GM12878 (cell line): ENCODE measurements around the gene DHRS12. TPM values are rescaled to one million over a fixed set of nuclear protein-coding genes. Genes with fewer than 3 reads are reported as not detected.

ENCODE experiments used
- ATAC-seq: fragments of 200-7000 bp; cut with Tn5 transposase; 3 replicates; pipeline ENCODE4 v1.9.1; 2020; ENCODE audit warnings: mild to moderate bottlenecking, moderate library complexity
- BruUV-seq: library from RNA; stranded (reverse); fragments of 400-500 nt; replicated peaks from 2 replicates; lab custom pipeline; 2021; lab: Mats Ljungman, UMichigan
- CTCF ChIA-PET: fragments of 300-600 bp; sonication (Branson Sonifier 250); formaldehyde crosslinking; extraction: SDS; loops from one replicate; lab custom pipeline; 2021; ENCODE audit warnings: inconsistent platforms; lab: Yijun Ruan, JAX
- POLR2A ChIA-PET: fragments of 350-600 bp; formaldehyde crosslinking; extraction: SDS; loops from one replicate; lab custom pipeline; 2021; ENCODE audit warnings: inconsistent platforms; lab: Charles Lee
- RAD21 ChIA-PET: fragments of 300-600 bp; sonication (Branson Sonifier 250); formaldehyde crosslinking; loops from one replicate; lab custom pipeline; 2023; ENCODE audit warnings: antibody characterized with exemption; ENCODE audit not compliant: unreplicated experiment; lab: Charles Lee
- SMC1A ChIA-PET: fragments of 300-600 bp; sonication (Branson Sonifier 250); formaldehyde crosslinking; loops from one replicate; lab custom pipeline; 2023; ENCODE audit not compliant: unreplicated experiment, uncharacterized antibody; lab: Charles Lee
- DNase-seq: peaks from one replicate; pipeline ENCODE4 v3.0.0-alpha.2; 2011; ENCODE audit warnings: low read depth, low spot score
- FAIRE-seq: peaks from 3 replicates; lab custom pipeline; 2011; peaks lifted over from hg19 to GRCh38; lab: Jason Lieb, UNC
- H2AFZ ChIP-seq: 2 replicates; pipeline ENCODE4 v1.6.0; 2011; ENCODE audit warnings: low read depth, low read length, control low read depth; ENCODE audit not compliant: control insufficient read depth
- H3K27ac ChIP-seq: 2 replicates; pipeline ENCODE4 v1.5.1; 2011; ENCODE audit warnings: control low read depth; ENCODE audit not compliant: control insufficient read depth, insufficient read depth
- H3K27me3 ChIP-seq, 2 experiments: replicated peaks in 1 of 2; 2 replicates each; pipeline versions ENCODE4 v1.6.0 to v1.6.1; 2011; ENCODE audit warnings: low read length in 1 of 2; ENCODE audit not compliant: control insufficient read depth in 2 of 2, insufficient read depth in 2 of 2
- H3K36me3 ChIP-seq, 2 experiments: 2 replicates each; pipeline ENCODE4 v1.5.1; 2011; ENCODE audit warnings: low read length in 1 of 2; ENCODE audit not compliant: control insufficient read depth in 2 of 2, insufficient read depth in 2 of 2
- H3K4me1 ChIP-seq: 2 replicates; pipeline ENCODE4 v1.6.1; 2011; ENCODE audit warnings: mild to moderate bottlenecking, low read length, moderate library complexity, mixed read lengths; ENCODE audit not compliant: control insufficient read depth, insufficient read depth
- H3K4me2 ChIP-seq: 2 replicates; pipeline ENCODE4 v1.6.0; 2011; ENCODE audit warnings: control low read depth; ENCODE audit not compliant: control insufficient read depth, insufficient read depth
- H3K4me3 ChIP-seq: fragments of 200-600 bp; sonication (generic); 2 replicates; pipeline ENCODE4 v1.5.1; 2016
- H3K79me2 ChIP-seq: 2 replicates; pipeline ENCODE4 v1.6.0; 2011; ENCODE audit warnings: low read length; ENCODE audit not compliant: control insufficient read depth, insufficient read depth
- H3K9ac ChIP-seq: 2 replicates; pipeline ENCODE4 v1.8.0; 2011; ENCODE audit warnings: low read length, control low read depth, mixed read lengths; ENCODE audit not compliant: control insufficient read depth, insufficient read depth
- H3K9me3 ChIP-seq: replicated peaks from 3 replicates; pipeline ENCODE4 v1.5.1; 2011; ENCODE audit warnings: mild to moderate bottlenecking, low read length; ENCODE audit not compliant: control insufficient read depth, insufficient read depth
- H4K20me1 ChIP-seq: 2 replicates; pipeline ENCODE4 v1.6.0; 2011; ENCODE audit not compliant: control insufficient read depth, insufficient read depth
- ZBED1 ChIP-seq: IDR thresholded peaks from 2 replicates; pipeline ENCODE4 v1.6.1; 2016; ENCODE audit warnings: borderline replicate concordance
- ZNF24 ChIP-seq: fragments of 450-650 bp; IDR thresholded peaks from 2 replicates; pipeline ENCODE4 v1.6.1; 2017; ENCODE audit warnings: antibody characterized with exemption, mild to moderate bottlenecking
- WGBS: methylation state at CpG from one replicate; pipeline ENCODE4 v1.1.6; 2016; ENCODE audit warnings: low lambda C conversion rate; ENCODE audit not compliant: insufficient replicate concordance, insufficient coverage; ENCODE audit errors: missing lambda C conversion rate; 5-methylcytosine and 5-hydroxymethylcytosine counted together
- in situ Hi-C: fragments of 300-500 bp; cut with MboI; formaldehyde crosslinking; loops from 9 replicates; pipeline ENCODE4 v1.14.3; 2018; ENCODE audit warnings: mixed read lengths
- intact Hi-C: fragments of 100-400 bp; cut with micrococcal nuclease; formaldehyde crosslinking; loops from one replicate; pipeline ENCODE4 v1.14.2; 2022; ENCODE audit not compliant: unreplicated experiment
- polyA plus RNA-seq, 11 experiments: library from polyadenylated mRNA; depleted of rRNA in 4 of 11; unstranded in 6 of 11; stranded (reverse) in 5 of 11; fragments of >200 nt; fragmentation: Nextera tagmentation in 4 of 11; fragmentation: Illumina TruSeq in 1 of 11; extraction: Ambion mirVana in 4 of 11; extraction: Trizol in 1 of 11; gene quantifications; 1 replicate in 1 of 11; 2 replicates in 10 of 11; pipeline versions ENCODE4 v1.2.1 to v1.2.3, GENCODE V29; 2011 to 2016; ENCODE audit warnings: inconsistent platforms in 2 of 11, missing spikeins in 2 of 11, low read depth in 1 of 11
- total RNA-seq, 4 experiments: library from RNA; depleted of rRNA in 3 of 4; stranded (reverse); fragments of >200 nt in 3 of 4; fragmentation: Illumina TruSeq in 1 of 4; extraction: Trizol in 1 of 4; gene quantifications; 2 replicates each; pipeline versions ENCODE4 v1.2.1 to v1.2.3, GENCODE V29; 2013 to 2021
- TF ChIP-seq, protein P1 (sequence below): IDR thresholded peaks from 2 replicates; pipeline ENCODE4 v1.6.1; 2012; ENCODE audit warnings: improper control_type of control experiment, low read depth, low read length; ENCODE audit not compliant: insufficient replicate concordance

DHRS12 gene
- total and polyA plus RNA-seq, 10 of the 15 experiments (the other 5 are each of a cell fraction or from before 2014, with no cell fraction given): 2.9 to 11.3 (median 8.2) TPM

GRCh38 chr13:51848674-51849073 lies 44.7 kb upstream of the DHRS12 start:
- TF ChIP-seq, protein P1, sequence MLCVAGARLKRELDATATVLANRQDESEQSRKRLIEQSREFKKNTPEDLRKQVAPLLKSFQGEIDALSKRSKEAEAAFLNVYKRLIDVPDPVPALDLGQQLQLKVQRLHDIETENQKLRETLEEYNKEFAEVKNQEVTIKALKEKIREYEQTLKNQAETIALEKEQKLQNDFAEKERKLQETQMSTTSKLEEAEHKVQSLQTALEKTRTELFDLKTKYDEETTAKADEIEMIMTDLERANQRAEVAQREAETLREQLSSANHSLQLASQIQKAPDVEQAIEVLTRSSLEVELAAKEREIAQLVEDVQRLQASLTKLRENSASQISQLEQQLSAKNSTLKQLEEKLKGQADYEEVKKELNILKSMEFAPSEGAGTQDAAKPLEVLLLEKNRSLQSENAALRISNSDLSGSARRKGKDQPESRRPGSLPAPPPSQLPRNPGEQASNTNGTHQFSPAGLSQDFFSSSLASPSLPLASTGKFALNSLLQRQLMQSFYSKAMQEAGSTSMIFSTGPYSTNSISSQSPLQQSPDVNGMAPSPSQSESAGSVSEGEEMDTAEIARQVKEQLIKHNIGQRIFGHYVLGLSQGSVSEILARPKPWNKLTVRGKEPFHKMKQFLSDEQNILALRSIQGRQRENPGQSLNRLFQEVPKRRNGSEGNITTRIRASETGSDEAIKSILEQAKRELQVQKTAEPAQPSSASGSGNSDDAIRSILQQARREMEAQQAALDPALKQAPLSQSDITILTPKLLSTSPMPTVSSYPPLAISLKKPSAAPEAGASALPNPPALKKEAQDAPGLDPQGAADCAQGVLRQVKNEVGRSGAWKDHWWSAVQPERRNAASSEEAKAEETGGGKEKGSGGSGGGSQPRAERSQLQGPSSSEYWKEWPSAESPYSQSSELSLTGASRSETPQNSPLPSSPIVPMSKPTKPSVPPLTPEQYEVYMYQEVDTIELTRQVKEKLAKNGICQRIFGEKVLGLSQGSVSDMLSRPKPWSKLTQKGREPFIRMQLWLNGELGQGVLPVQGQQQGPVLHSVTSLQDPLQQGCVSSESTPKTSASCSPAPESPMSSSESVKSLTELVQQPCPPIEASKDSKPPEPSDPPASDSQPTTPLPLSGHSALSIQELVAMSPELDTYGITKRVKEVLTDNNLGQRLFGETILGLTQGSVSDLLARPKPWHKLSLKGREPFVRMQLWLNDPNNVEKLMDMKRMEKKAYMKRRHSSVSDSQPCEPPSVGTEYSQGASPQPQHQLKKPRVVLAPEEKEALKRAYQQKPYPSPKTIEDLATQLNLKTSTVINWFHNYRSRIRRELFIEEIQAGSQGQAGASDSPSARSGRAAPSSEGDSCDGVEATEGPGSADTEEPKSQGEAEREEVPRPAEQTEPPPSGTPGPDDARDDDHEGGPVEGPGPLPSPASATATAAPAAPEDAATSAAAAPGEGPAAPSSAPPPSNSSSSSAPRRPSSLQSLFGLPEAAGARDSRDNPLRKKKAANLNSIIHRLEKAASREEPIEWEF: no peak
- TF ChIP-seq ZNF24: no peak
- TF ChIP-seq ZBED1: no peak
- TF ChIP-seq, all 136 proteins: peak for 0
- Histone ChIP-seq H3K4me1 (no peaks in the 10 kb centered on the region), H3K4me3 (no peak overlapping the region), H3K9me3 (no peaks in the 10 kb centered on the region), H3K9ac (no peak overlapping the region), H2AFZ (no peak overlapping the region), H3K4me2 (no peak overlapping the region), H3K36me3 (no peaks in the 10 kb centered on the region), H3K27me3 (peaks cover 2 to 3% of the 10 kb centered on the region in 2 experiments; a peak in 2 of 4 replicates), H3K79me2 (no peaks in the 10 kb centered on the region), H3K27ac (no peak overlapping the region), H4K20me1 (no peaks in the 10 kb centered on the region)
- FAIRE-seq (no peak), DNase-seq (no peak), ATAC-seq (no peak)
- RAD21 ChIA-PET: interaction anchor here (0.9 to 1.3 kb wide), 2 partner anchors 27 to 33 kb away, joined by 3 to 4 read pairs; no protein-coding TSS in a partner anchor
- no TSS peak for BruUV-seq
- 22% methylated on average over 4 of the region's 4 CpGs for WGBS
- POLR2A ChIA-PET: no interaction called here
- SMC1A ChIA-PET: interaction anchor here (1.3 to 2.8 kb wide), 3 partner anchors 15 to 34 kb away, joined by 3 to 30 read pairs (median 7); no protein-coding TSS in a partner anchor
- intact Hi-C loops: no loop called here
- in situ Hi-C loops: no loop called here
- CTCF ChIA-PET: interaction anchor here (0.9 to 4.3 kb wide), 11 partner anchors 10 to 724 kb away, joined by 3 to 77 read pairs (median 4); no protein-coding TSS in a partner anchor
